GM19397 (cell line): ENCODE data around the gene LTB4R2.
A peak's percentile ranks its signal among the peaks of the same experiment; 100 is the strongest.

Source experiments
- ATAC-seq: cut with Tn5 transposase; IDR thresholded peaks from one replicate; pipeline ENCODE4 v1.9.1; 2021; ENCODE audit warnings: mild to moderate bottlenecking, moderate library complexity; ENCODE audit not compliant: unreplicated experiment

LTB4R2 gene

GRCh38 chr14:24297190-24297964 lies 12.6 kb upstream of the LTB4R2 start:
- peak; percentile 15 for ATAC-seq

GRCh38 chr14:24298892-24299254 lies 11.1 kb upstream of the LTB4R2 start:
- ATAC-seq, result no peak

GRCh38 chr14:24299255-24300191 lies 10.4 kb upstream of the LTB4R2 start, which contains the start of the genes DHRS1 and NOP9:
Gene DHRS1, minus strand, starts transcription at chr14:24299780. Its CDS starts 674 bp downstream, at chr14:24299106.
Gene NOP9, plus strand, starts transcription at chr14:24299850. Its CDS starts 105 bp downstream, at chr14:24299955.
- peak; percentile 68 for ATAC-seq

GRCh38 chr14:24300326-24300980 lies 9.5 kb upstream of the LTB4R2 start:
- ATAC-seq, result no peak

- no peak for ATAC-seq
These were observed 5.9 kb upstream of the LTB4R2 start for GRCh38 chr14:24304019-24304387.

- no peak for ATAC-seq
These were observed 2.8 kb upstream of the LTB4R2 start for GRCh38 chr14:24307156-24307574.

GRCh38 chr14:24307575-24308341 lies 2.2 kb upstream of the LTB4R2 start, which contains the start of gene CIDEB:
Gene CIDEB, minus strand, starts transcription at chr14:24307977. Its CDS starts 119 bp downstream, at chr14:24307858.
- ATAC-seq, result no peak

- ATAC-seq, result no peak
These were observed 1.4 kb upstream of the LTB4R2 start for GRCh38 chr14:24308342-24309124.

- ATAC-seq, result no peak
These were observed 315 bp downstream of the LTB4R2 start for GRCh38 chr14:24310265-24310645.

- ATAC-seq, result peak; percentile 62
These were observed 985 bp downstream of the LTB4R2 start, which contains the start of gene LTB4R for GRCh38 chr14:24310646-24311604. Gene LTB4R, plus strand, starts transcription at chr14:24311502. Its CDS starts 4,150 bp downstream, at chr14:24315652.

GRCh38 chr14:24311837-24312615 lies 2.1 kb downstream of the LTB4R2 start:
- no peak for ATAC-seq

GRCh38 chr14:24312736-24313507 lies 3.0 kb downstream of the LTB4R2 start:
- no peak for ATAC-seq

- ATAC-seq, result no peak
These were observed 4.0 kb downstream of the LTB4R2 start for GRCh38 chr14:24313913-24314312.

GRCh38 chr14:24314377-24315193 lies 4.6 kb downstream of the LTB4R2 start:
- ATAC-seq, result no peak

- ATAC-seq, result no peak
These were observed 5.4 kb downstream of the LTB4R2 start for GRCh38 chr14:24315243-24315806.
